Fibroblast of mammary gland (primary cell): ENCODE results near the gene HORMAD2.
"Not testable (repeated sequence)": the region's sequence is repeated elsewhere in the genome, so short reads cannot be mapped to it uniquely, and the experiment has no call there.

Experiments used
- DNase-seq: peaks from one replicate; pipeline ENCODE4 v3.0.0-alpha.2; 2010; ENCODE audit warnings: low read depth
- H3K4me3 ChIP-seq: 2 replicates; pipeline ENCODE4 v1.5.1; 2011; ENCODE audit warnings: low read depth, mild to moderate bottlenecking, low read length, moderate library complexity; ENCODE audit not compliant: control insufficient read depth
- CTCF ChIP-seq: conservative IDR thresholded peaks from 2 replicates; pipeline ENCODE4 v1.5.1; 2011; ENCODE audit warnings: low read depth, low read length, inconsistent platforms; ENCODE audit not compliant: control insufficient read depth, insufficient read depth

The HORMAD2 gene

GRCh38 chr22:30074147-30074546 is 6.1 kb upstream of the HORMAD2 start:
- no peak for TF ChIP-seq CTCF
- DNase-seq, result no peak
- H3K4me3 ChIP-seq, result no peak overlapping the region

GRCh38 chr22:30074994-30075393 is 5.3 kb upstream of the HORMAD2 start:
- DNase-seq, result no peak
- TF ChIP-seq CTCF, result no peak
- no peak overlapping the region for H3K4me3 ChIP-seq

GRCh38 chr22:30077279-30077880 is 2.9 kb upstream of the HORMAD2 start:
- H3K4me3 ChIP-seq, result no peak overlapping the region
- TF ChIP-seq CTCF, result no peak
- DNase-seq, result no peak

GRCh38 chr22:30078320-30079311 is 1.6 kb upstream of the HORMAD2 start:
- no peak overlapping the region for H3K4me3 ChIP-seq
- no peak for DNase-seq
- no peak for TF ChIP-seq CTCF

- no peak for DNase-seq
- TF ChIP-seq CTCF, result no peak
- no peak overlapping the region for H3K4me3 ChIP-seq
Observed at GRCh38 chr22:30080805-30081204, 541 bp downstream of the HORMAD2 start.

- no peak for DNase-seq
- no peak overlapping the region for H3K4me3 ChIP-seq
- TF ChIP-seq CTCF, result no peak
Observed at GRCh38 chr22:30086496-30086895, 6.2 kb downstream of the HORMAD2 start.

- DNase-seq, result peak; percentile 67
- H3K4me3 ChIP-seq, result not testable (repeated sequence)
Observed at GRCh38 chr22:30087037-30087436, 6.8 kb downstream of the HORMAD2 start.
